HG02884 (cell line): Measurements from ENCODE around the gene IL15.
"Not testable (repeated sequence)": the region's sequence is repeated elsewhere in the genome, so short reads cannot be mapped to it uniquely, and the experiment has no call there.

Experiments
- ATAC-seq: cut with Tn5 transposase; IDR thresholded peaks from one replicate; pipeline ENCODE4 v1.9.1; 2021; ENCODE audit warnings: mild to moderate bottlenecking, moderate library complexity; ENCODE audit not compliant: unreplicated experiment

Gene IL15

GRCh38 chr4:141692081-141692480 lies 55.7 kb downstream of the IL15 start:
- no peak for ATAC-seq

GRCh38 chr4:141697116-141697515 lies 60.7 kb downstream of the IL15 start:
- ATAC-seq: no peak

- ATAC-seq: no peak
Observed at GRCh38 chr4:141702472-141703182, 66.2 kb downstream of the IL15 start.

GRCh38 chr4:141703497-141703896 lies 67.1 kb downstream of the IL15 start:
- no peak for ATAC-seq

- ATAC-seq: peak; percentile 81
Observed at GRCh38 chr4:141705048-141705746, 68.8 kb downstream of the IL15 start.

GRCh38 chr4:141705747-141706377 lies 69.5 kb downstream of the IL15 start:
- ATAC-seq: peak; percentile 55

DNA sequence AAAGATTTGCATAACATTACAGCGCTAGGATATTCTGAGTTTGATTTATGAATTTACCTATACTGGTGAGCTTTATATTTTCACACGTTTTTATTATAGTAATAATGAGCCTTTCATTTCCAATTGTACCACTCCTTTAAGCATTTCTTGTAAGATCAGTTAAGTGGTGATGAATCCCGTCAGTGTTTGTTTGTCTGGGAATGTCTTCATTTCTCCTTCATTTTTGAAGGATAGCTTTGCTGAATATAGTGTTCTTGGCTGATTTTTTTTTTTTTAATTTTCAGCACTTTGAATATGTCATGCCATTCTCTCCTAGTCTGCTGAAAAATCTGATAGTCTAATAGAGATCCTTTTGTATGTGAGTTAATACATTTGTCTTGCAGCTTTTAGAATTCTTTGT lies 70.1 kb downstream of the IL15 start:
- peak; percentile 1 for ATAC-seq

GRCh38 chr4:141711211-141711610 lies 74.8 kb downstream of the IL15 start:
- no peak for ATAC-seq

DNA sequence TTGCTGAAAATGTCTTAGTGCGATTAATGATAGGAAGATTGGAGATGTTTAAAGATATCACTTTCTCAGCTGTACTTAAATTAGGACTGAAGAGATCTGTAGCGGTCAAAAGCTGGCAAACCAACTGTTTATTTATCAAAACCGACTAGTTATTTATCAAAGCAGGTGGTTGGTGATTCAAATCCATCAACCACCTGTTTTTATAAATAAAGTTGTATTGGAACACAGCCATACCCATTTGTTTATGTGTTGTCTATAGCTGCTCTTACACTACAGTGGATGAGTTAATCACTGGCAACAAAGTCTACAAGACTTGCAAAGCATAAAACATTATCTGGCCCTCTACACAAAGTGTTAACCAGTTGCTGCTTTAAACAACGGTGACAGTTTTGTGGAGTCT lies 76.8 kb downstream of the IL15 start:
- no peak for ATAC-seq

DNA sequence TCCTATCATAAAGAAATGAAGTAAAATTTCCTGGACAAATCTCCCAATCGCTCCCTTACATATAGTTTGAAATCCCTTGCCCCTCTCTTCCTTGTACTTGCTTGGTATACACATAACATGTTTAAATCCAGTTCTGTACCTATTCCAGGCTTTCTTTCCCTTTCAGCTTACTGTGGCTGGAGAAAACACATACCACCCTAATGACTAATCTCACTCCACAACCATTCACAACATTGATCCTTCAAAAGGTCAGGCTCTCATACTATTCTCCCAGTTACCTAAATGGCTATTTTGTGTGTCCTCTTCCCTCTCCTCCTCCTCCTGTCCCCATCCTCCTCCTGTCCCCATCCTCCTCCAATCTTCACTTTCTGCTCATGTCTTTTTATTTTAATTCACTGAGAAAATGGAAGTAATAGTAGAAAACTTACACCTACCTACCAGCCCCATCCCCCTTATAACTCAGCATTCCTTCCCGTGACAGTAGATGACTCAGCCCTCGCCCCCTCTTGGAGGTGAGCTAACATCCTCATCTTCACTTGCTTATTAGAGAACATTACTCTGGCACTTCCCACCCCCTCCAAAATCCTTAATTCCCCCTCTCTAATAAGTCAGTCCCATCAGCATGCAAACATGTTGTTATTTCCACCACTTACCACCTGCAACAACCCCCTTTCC lies 77.5 kb downstream of the IL15 start:
- no peak for ATAC-seq

DNA sequence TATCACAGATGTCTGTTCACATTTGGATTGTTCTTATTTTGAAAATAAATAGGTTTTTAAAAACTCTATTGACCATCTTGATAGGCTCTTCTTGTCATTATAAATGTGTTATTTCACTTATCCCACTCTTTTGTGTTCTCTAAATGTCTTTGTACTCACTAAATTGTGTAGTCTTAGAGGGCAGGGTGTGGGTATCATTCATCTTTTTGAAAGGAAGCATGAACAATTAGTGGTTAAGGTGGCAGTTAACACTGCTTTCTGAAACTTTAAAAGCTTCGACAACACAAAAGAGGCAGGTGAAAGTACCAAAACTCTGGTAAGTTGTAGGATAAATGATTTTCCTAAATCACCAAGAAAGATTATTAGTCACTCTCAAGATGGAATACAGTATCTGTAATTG lies 83.2 kb downstream of the IL15 start:
- ATAC-seq: no peak

GRCh38 chr4:141721174-141721573 lies 84.8 kb downstream of the IL15 start:
- ATAC-seq: no peak

DNA sequence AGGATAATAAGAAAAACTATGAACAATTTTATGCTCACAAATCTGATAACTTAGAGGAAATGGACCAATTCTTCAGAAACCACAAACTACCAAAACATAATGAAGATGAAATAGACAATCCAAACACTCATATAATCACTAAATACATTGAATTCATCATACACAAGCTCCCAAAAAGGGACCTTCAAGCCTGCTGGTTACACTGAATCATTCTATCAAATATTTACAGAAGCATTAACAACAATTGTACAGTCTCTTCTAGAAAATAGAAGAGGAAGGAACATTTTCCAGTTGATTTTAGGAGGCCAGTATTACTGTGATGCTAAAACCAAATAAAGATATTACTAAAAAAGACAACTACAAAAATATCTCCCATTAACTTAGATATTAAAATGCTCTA lies 88.3 kb downstream of the IL15 start:
- no peak for ATAC-seq

DNA sequence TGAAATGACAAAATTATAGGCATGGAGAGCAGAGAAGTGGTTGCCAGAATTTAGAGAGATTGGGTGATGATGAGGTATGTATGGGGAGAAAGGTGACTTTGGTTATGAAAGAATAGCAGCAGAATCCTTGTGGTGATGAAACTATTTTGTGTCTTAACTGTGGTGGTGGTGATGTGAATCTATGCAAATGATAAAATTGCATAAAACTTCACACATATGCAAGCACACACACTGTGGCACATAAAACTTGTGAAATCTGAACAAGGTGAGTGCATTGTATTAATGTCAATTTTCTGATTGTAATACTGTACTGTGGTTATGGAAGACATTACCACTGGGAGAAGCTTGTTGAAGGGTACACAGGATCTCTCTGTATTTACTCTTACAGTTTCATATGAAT lies 91.0 kb downstream of the IL15 start:
- no peak for ATAC-seq

DNA sequence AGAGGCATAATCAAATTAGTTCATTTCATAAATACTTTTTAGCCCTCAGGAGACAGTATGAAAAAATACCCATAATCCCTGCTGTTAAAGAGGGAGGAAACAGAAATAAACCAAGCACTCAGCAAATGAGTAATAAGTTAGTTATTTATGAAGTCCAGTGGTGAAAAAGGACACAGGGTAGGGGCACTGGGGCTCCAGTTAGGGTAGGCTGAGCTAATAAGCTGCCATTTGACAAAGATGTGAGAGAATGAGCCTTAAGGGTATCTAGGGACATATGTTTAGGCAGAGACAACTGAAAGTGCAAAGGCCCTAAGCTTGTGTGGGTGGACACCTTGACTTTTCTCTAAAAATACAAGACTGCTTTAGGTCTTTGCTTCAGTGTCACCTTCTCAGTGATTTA lies 94.4 kb downstream of the IL15 start:
- ATAC-seq: peak; percentile 61

DNA sequence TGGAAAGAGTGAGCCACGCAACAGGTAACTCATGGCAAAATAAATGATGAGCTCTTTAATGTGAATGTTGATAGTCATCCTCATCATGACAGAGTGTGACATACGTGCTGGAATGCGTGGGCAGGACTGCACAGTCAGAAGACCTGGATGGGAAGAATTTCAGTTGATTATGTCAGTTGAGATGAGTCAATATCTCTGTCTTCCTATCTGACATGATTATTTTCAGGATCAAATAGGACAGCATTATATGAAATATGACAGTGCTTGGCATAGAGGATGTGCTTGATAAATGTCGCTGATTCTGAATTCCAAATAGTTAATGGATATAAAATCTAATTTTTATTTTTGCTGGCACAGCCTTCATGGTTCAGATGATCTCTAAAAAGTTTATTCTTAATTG lies 95.1 kb downstream of the IL15 start:
- ATAC-seq: no peak

DNA sequence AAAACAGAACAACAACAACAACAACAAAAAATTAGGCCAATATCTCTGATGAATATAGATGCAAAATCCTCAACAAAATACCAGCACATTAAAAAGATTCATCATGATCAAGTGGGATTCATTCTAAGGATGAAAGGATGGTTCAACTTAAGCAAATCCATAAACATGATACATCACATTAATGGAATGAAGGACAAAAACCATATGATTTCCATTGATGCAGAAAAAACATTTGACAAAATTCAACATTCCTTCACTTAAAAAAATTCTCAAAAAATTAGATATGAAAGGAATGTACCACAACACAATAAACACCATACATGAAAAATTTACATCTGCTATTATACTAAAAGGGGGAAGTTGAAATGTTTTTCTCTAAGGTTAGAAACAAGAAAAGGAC lies 103.3 kb downstream of the IL15 start:
- no peak for ATAC-seq

DNA sequence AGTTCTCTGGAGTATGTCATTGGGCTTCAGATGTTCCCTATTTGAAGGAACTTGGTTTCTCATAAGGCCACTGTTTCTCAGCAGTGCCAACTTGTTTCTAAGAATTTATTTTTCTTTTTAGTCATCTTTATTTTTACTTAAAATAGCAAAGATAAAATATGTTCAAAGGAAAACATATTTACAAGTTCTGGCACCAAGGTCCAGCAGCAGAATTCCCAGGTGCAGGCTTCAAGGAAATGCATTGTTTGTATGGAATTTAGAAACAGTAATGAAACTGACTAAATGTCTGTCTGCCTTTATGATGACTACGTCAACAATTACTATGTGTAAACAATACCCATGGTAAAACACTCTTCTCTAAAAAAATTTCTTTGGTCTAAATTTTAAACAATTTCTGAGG lies 109.6 kb downstream of the IL15 start:
- no peak for ATAC-seq

- ATAC-seq: not testable (repeated sequence)
Observed at GRCh38 chr4:141751806-141752205, 115.4 kb downstream of the IL15 start.

GRCh38 chr4:141757287-141757686 lies 120.9 kb downstream of the IL15 start:
- peak; percentile 45 for ATAC-seq

GRCh38 chr4:141759796-141760425 lies 123.5 kb downstream of the IL15 start:
- ATAC-seq: no peak
